PC-3 (cell line): ENCODE results near the gene TMEFF2. TPM values are rescaled to one million over a fixed set of nuclear protein-coding genes. Genes with fewer than 3 reads are reported as not detected.

Source experiments
- ATAC-seq: fragments of 200-7000 bp; cut with Tn5 transposase; 2 replicates; pipeline ENCODE4 v1.9.1; 2020; ENCODE audit warnings: mild to moderate bottlenecking, moderate library complexity
- BruUV-seq: library from RNA; stranded (reverse); fragments of 400-500 nt; replicated peaks from 2 replicates; lab custom pipeline; 2021; lab: Mats Ljungman, UMichigan
- CTCF ChIA-PET: fragments of 300-600 bp; sonication (Branson Sonifier 250); formaldehyde crosslinking; loops from one replicate; lab custom pipeline; 2022; ENCODE audit warnings: antibody characterized with exemption; lab: Charles Lee
- POLR2A ChIA-PET: fragments of 300-600 bp; sonication (Branson Sonifier 250); formaldehyde crosslinking; loops from one replicate; lab custom pipeline; 2022; ENCODE audit warnings: antibody characterized with exemption; ENCODE audit not compliant: unreplicated experiment; lab: Charles Lee
- DNase-seq: peaks from one replicate; pipeline ENCODE4 v3.0.0-alpha.2; 2015
- H2AFZ ChIP-seq: fragments of 300-600 bp; sonication (generic); 2 replicates; pipeline ENCODE4 v1.6.0; 2016; ENCODE audit warnings: antibody characterized with exemption, low read length
- H3F3A ChIP-seq: fragments of 300-600 bp; sonication (generic); one replicate; pipeline ENCODE4 v1.6.0; 2017; ENCODE audit warnings: antibody characterized with exemption, low read length, control low read depth, mild to moderate bottlenecking; ENCODE audit not compliant: unreplicated experiment
- H3K27ac ChIP-seq: fragments of 300-600 bp; sonication (generic); 2 replicates; pipeline ENCODE4 v1.5.1; 2016; ENCODE audit warnings: mild to moderate bottlenecking, low read length
- H3K27me3 ChIP-seq: fragments of 300-600 bp; sonication (generic); 2 replicates; pipeline ENCODE4 v1.6.1; 2016; ENCODE audit warnings: low read length, mixed read lengths
- H3K36me3 ChIP-seq: fragments of 300-600 bp; sonication (generic); 2 replicates; pipeline ENCODE4 v1.6.1; 2016; ENCODE audit warnings: low read depth, mixed run types, low read length, mixed read lengths
- H3K4me1 ChIP-seq: fragments of 300-600 bp; sonication (generic); 2 replicates; pipeline ENCODE4 v1.5.1; 2016; ENCODE audit warnings: low read length; ENCODE audit not compliant: insufficient read depth
- H3K4me2 ChIP-seq: fragments of 300-600 bp; sonication (generic); 2 replicates; pipeline ENCODE4 v1.6.0; 2016; ENCODE audit warnings: low read length
- H3K4me3 ChIP-seq: fragments of 300-600 bp; sonication (generic); 2 replicates; pipeline ENCODE4 v1.5.1; 2016; ENCODE audit warnings: mild to moderate bottlenecking, low read length, mixed read lengths
- H3K79me2 ChIP-seq: fragments of 300-600 bp; sonication (generic); 2 replicates; pipeline ENCODE4 v1.6.1; 2017; ENCODE audit warnings: low read length, mixed read lengths
- H3K9ac ChIP-seq: fragments of 300-600 bp; sonication (generic); 2 replicates; pipeline ENCODE4 v1.6.0; 2016; ENCODE audit warnings: mild to moderate bottlenecking, low read length
- H3K9me2 ChIP-seq: fragments of 300-600 bp; sonication (generic); replicated peaks from 2 replicates; pipeline ENCODE4 v1.6.1; 2016; ENCODE audit warnings: mixed run types, low read length, mixed read lengths
- H3K9me3 ChIP-seq: fragments of 300-600 bp; sonication (generic); 2 replicates; pipeline ENCODE4 v1.6.1; 2016; ENCODE audit warnings: low read length, mixed read lengths
- H4K20me1 ChIP-seq: fragments of 300-600 bp; sonication (generic); 2 replicates; pipeline ENCODE4 v1.6.1; 2016; ENCODE audit warnings: low read length, mixed read lengths
- CTCF ChIP-seq: fragments of 300-600 bp; sonication (generic); conservative IDR thresholded peaks from 2 replicates; pipeline ENCODE4 v1.5.1; 2017; ENCODE audit warnings: antibody characterized with exemption, low read depth, mild to moderate bottlenecking, low read length
- EZH2 ChIP-seq: fragments of 300-600 bp; sonication (generic); IDR thresholded peaks from one replicate; pipeline ENCODE4 v1.6.1; 2017; ENCODE audit warnings: antibody characterized with exemption, mild to moderate bottlenecking, low read length; ENCODE audit not compliant: unreplicated experiment
- EZH2phosphoT487 ChIP-seq: fragments of 300-600 bp; sonication (generic); IDR thresholded peaks from 2 replicates; pipeline ENCODE4 v1.6.1; 2018; ENCODE audit warnings: mild to moderate bottlenecking, antibody characterized with exemption, low read length, borderline replicate concordance
- intact Hi-C: fragments of 100-400 bp; cut with micrococcal nuclease; formaldehyde crosslinking; loops from 2 replicates; pipeline ENCODE4 v1.9.0; 2023
- total RNA-seq: library from RNA; depleted of rRNA; stranded (reverse); fragments of >200 nt; gene quantifications from 2 replicates; pipeline ENCODE4 v1.2.3, GENCODE V29; 2014

Gene TMEFF2
- total RNA-seq, 1 experiment from 2014 or later: not detected

GRCh38 chr2:192099742-192100141 is 95.0 kb downstream of the TMEFF2 start:
- ATAC-seq (no peak), DNase-seq (no peak)
- Histone ChIP-seq H3K27me3 (peaks cover 5% of the 10 kb centered on the region; the same call in 1 of the 2 replicates), H3K27ac (no peak overlapping the region), H3K9me2 (no peaks in the 10 kb centered on the region), H3K79me2 (no peaks in the 10 kb centered on the region), H3K4me3 (no peak overlapping the region), H3K4me2 (no peak overlapping the region), H3K9ac (no peak overlapping the region), H3F3A (no peaks in the 10 kb centered on the region), H3K9me3 (no peaks in the 10 kb centered on the region), H4K20me1 (no peaks in the 10 kb centered on the region), H3K4me1 (no peaks in the 10 kb centered on the region), H3K36me3 (no peaks in the 10 kb centered on the region), H2AFZ (no peak overlapping the region)
- TF ChIP-seq EZH2: no peak
- no peak for TF ChIP-seq EZH2phosphoT487
- no peak for TF ChIP-seq CTCF
- ChIA-PET CTCF (no interaction called here), POLR2A (no interaction called here)
- intact Hi-C loops: no loop called here
- no TSS peak for BruUV-seq

- no peaks in the 10 kb centered on the region for H3K36me3 ChIP-seq
- H3K4me2 ChIP-seq: no peak overlapping the region
- H3K79me2 ChIP-seq: no peaks in the 10 kb centered on the region
- H3F3A ChIP-seq: no peaks in the 10 kb centered on the region
- no TSS peak for BruUV-seq
- no peak for TF ChIP-seq CTCF
- TF ChIP-seq EZH2: no peak
- TF ChIP-seq EZH2phosphoT487: no peak
- H3K9me3 ChIP-seq: no peaks in the 10 kb centered on the region
- intact Hi-C loops: no loop called here
- no peaks in the 10 kb centered on the region for H4K20me1 ChIP-seq
- H3K9me2 ChIP-seq: no peaks in the 10 kb centered on the region
- ATAC-seq (no peak), DNase-seq (no peak)
- H3K27ac ChIP-seq: no peak overlapping the region
- H3K4me1 ChIP-seq: no peaks in the 10 kb centered on the region
- H3K27me3 ChIP-seq: peaks cover 5% of the 10 kb centered on the region; the same call in 1 of the 2 replicates
- no peak overlapping the region for H2AFZ ChIP-seq
- ChIA-PET CTCF (interaction anchor here (0.6 kb wide), 1 partner anchor 12 kb away, joined by 3 read pairs; no protein-coding TSS in a partner anchor), POLR2A (interaction anchor here (0.6 kb wide), 1 partner anchor 670 kb away, joined by 4 read pairs; no protein-coding TSS in a partner anchor)
- no peak overlapping the region for H3K9ac ChIP-seq
- no peak overlapping the region for H3K4me3 ChIP-seq
Observed at GRCh38 chr2:192098814-192099491, 95.8 kb downstream of the TMEFF2 start.

GRCh38 chr2:192091476-192091875 is 103.3 kb downstream of the TMEFF2 start:
- Histone ChIP-seq H3K9ac (no peak overlapping the region), H3K27me3 (0 out of 2 replicates have a peak, but pooled peaks cover 2% of the 10 kb centered on the region), H4K20me1 (no peaks in the 10 kb centered on the region), H3K36me3 (no peaks in the 10 kb centered on the region), H2AFZ (no peak overlapping the region), H3K27ac (no peak overlapping the region), H3K4me3 (no peak overlapping the region), H3F3A (no peaks in the 10 kb centered on the region), H3K9me2 (no peaks in the 10 kb centered on the region), H3K9me3 (no peaks in the 10 kb centered on the region), H3K4me2 (no peak overlapping the region), H3K4me1 (0 out of 2 replicates have a peak, but pooled peaks cover 4% of the 10 kb centered on the region), H3K79me2 (no peaks in the 10 kb centered on the region)
- ATAC-seq: no peak; the same call in 1 of the 2 replicates
- BruUV-seq: no TSS peak
- no peak for DNase-seq
- CTCF ChIA-PET: interaction anchor here (0.7 to 1.0 kb wide), 2 partner anchors 106 to 223 kb away, joined by 3 to 15 read pairs; no protein-coding TSS in a partner anchor
- TF ChIP-seq EZH2phosphoT487 (no peak), CTCF (no peak), EZH2 (no peak)
- POLR2A ChIA-PET: interaction anchor here (0.7 kb wide), 1 partner anchor 399 kb away, joined by 7 read pairs; no protein-coding TSS in a partner anchor
- intact Hi-C loops: no loop called here
